A549 treated with Mapracorat at 1 μM for 4 hours (cell line): ENCODE data around the gene PRKAR2B. TPM values are rescaled to one million over a fixed set of nuclear protein-coding genes. Genes with fewer than 3 reads are reported as not detected.

Source experiments
- total RNA-seq: library from RNA; stranded (reverse); fragments of 200-300 nt; extraction: Qiagen RNA extraction; gene quantifications from 5 replicates; pipeline ENCODE4 v1.2.3, GENCODE V29; 2022

The PRKAR2B gene
- 2.6 to 3.2 TPM (median 3.0 TPM) in 5 replicates for total RNA-seq

GRCh38 chr7:107044347-107045194, at the start of gene PRKAR2B:
PRKAR2B (plus strand) TSS chr7:107044705; CDS start chr7:107044908, 203 bp downstream.

DNA sequence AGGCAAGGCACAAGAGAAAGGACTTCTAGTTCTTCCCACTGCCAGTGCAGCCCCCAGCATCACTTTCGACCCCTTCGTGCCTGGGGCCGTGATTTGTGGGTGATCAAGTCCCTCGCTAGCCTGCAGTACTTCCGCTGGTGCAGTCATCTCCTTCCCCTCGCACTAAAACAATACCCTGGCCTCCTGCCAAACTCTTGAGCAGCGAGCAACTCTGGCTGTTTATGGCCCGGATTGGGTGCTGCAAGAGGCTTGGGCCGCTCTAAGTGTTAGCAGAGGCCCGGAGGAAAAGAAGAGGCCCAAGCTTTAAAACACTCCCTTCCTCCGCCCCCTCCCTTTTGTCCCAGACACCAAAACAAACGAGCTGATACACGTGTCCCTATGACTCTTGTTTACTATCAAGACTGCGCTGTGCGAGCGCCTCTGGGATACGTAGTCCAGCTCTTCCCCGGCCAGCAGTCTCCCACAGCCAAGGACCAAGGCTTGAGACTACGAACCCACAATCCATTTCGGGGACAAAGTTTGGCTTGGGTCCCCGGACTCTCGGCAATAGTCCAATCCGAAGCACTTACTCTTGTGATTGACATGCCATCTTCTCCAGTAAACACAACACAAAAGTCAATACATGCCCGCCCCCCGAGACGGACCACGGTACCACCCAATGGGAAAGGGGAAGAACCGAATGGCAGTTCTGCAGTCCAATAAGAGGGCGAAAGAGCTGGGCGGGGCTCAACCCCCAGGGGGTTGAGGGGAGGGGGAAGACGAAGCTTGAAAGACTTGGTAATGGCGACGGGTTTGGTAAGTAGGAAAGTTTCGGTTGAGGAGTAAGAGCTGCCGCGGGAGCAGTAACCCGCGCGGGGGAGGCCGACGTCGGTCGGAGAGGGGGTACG, 124.0 kb downstream of the PRKAR2B start, which contains the start of gene HBP1:
Gene HBP1, plus strand, starts transcription at position 771 of the 887 bp plus-strand sequence. CDS start 10,891 bp downstream, outside the sequence.

Other genes starting within 250 kb of the PRKAR2B start
- not detected in 5 replicates for gene PIK3CG, start 179.4 kb upstream of the PRKAR2B start, total RNA-seq
- gene HBP1, start 124.3 kb downstream of the PRKAR2B start, total RNA-seq: 14.2 to 22.2 TPM (median 20.4 TPM) in 5 replicates